NCI-H187 (cell line): Measurements from ENCODE around the gene AGTR1.
"Not testable (repeated sequence)": the region's sequence is repeated elsewhere in the genome, so short reads cannot be mapped to it uniquely, and the experiment has no call there.

Source experiments
- DNase-seq, 2 experiments: peaks; one replicate each; lab custom pipeline; 2025; lab: John Stamatoyannopoulos, UW

Gene AGTR1

DNA sequence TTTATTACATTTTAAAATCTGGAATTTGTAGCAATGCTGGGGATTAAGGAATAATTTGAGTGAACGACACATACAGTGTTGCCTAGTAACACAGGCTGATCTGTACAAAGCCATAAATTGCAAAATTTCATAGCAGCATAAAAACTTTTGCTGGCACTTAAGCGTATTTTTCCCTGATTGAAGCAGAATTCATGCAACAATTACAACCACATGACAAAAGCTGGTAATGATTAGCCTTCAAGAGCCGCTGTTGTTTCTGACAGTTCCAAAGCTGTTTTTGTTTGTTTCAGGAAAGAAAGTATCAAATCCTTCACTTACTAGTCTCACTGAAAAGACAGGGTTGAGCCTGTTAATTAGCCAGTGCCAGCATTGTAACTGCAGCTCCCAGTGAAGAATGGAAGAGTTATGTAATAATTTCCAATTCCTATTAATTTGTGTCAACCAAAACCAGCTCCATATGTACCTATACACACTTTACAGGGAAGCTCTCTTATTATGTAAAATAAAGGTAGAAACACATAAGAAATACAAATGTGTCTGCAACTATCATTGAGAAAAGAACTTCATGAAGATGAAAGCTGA lies 60.7 kb downstream of the AGTR1 start:
- no peak for DNase-seq

- DNase-seq, result no peak
Measured at GRCh38 chr3:148759430-148759829, 61.7 kb downstream of the AGTR1 start.

- no peak for DNase-seq
Measured at GRCh38 chr3:148763156-148763680, 65.5 kb downstream of the AGTR1 start.

- DNase-seq, result no peak
Measured at GRCh38 chr3:148763986-148764935, 66.6 kb downstream of the AGTR1 start.

DNA sequence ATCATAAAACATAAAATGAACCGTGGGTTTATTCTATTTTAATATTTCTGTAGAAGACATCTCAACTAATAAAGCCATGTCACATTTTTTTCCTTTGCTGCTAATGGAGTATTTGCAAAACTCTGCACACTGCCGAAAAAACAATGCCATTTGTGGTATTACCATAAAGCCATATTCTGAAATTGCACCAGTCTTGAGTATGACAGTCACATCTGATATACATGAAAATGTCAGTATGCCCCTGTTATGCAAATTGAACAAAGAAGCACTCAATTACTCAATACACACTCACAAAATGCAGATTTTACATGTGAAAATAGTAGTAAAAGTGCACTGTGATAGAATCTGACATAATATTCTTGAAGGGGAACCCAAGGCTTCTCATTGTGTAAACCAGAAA lies 74.7 kb downstream of the AGTR1 start:
- DNase-seq, result no peak

- DNase-seq, result no peak
Measured at GRCh38 chr3:148772835-148773234, 75.1 kb downstream of the AGTR1 start.

GRCh38 chr3:148773805-148774204 lies 76.1 kb downstream of the AGTR1 start:
- DNase-seq, result no peak

GRCh38 chr3:148778926-148779325 lies 81.2 kb downstream of the AGTR1 start:
- no peak for DNase-seq

- DNase-seq, result not testable (repeated sequence)
Measured at GRCh38 chr3:148785026-148785425, 87.3 kb downstream of the AGTR1 start.

- DNase-seq, result not testable (repeated sequence)
Measured at GRCh38 chr3:148786159-148786558, 88.5 kb downstream of the AGTR1 start.

- DNase-seq, result no peak
Measured at GRCh38 chr3:148789146-148789545, 91.4 kb downstream of the AGTR1 start.

- no peak for DNase-seq
Measured at GRCh38 chr3:148789906-148790305, 92.2 kb downstream of the AGTR1 start.

DNA sequence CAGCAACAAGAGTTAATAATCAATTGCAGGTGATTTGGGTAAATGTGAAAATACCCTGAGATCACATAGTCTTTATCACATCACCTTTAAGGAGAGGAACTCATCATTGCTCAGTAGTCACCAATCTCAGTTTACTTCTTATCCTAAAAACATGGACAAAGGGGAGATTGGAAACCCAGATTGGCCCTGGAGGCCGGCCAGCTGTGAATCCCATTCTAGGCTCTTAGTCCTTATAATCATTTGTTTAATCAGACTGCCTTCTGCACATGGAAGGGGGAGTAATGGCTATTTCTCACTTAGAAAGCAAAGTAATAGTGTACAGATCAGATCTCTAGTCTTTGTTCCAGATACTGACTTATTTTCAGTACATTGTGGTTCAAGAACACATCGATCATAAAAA lies 92.7 kb downstream of the AGTR1 start:
- DNase-seq, result no peak

DNA sequence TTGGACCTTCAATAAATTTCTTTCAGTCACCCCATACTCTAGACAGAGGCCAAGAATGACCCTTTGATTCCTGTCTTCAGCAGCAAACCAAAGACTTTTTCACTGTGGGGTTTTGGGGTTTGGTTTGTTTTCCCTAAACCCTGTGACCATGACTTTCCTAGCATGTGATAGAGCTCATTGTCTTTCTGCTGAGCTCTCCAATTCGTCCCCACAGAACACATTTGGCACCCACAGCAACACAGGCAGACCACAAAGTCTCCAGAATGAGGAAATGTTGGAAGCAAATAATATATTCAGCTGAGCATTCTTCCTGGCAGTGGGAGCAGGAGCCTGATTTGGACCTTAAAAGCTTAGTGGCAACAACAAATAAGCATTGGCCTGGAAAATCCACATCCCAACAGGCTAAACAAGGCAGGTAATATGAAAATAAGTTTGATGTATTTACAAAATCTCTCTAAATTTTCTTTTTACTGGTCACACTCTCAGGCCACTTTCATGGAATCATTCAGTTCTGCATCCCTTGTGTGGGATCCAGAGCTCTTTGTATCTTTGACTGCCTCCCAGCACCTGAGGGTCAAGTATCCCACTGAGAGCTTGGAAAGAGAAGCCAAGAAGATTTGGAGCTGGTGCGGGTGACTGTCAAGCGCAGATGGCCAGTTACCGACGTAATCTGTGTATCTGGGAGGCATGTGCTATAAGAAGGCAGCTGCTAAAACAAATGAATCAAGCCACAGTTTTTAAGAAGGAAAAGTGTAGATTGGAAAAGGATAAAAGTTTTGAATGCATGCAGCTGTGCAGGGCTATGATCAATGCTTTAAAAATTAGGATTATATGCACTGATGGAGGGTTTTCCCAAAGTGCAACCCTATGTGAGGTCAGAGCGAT lies 93.4 kb downstream of the AGTR1 start:
- DNase-seq, result no peak

GRCh38 chr3:148791920-148792319 lies 94.2 kb downstream of the AGTR1 start:
- DNase-seq, result no peak

DNA sequence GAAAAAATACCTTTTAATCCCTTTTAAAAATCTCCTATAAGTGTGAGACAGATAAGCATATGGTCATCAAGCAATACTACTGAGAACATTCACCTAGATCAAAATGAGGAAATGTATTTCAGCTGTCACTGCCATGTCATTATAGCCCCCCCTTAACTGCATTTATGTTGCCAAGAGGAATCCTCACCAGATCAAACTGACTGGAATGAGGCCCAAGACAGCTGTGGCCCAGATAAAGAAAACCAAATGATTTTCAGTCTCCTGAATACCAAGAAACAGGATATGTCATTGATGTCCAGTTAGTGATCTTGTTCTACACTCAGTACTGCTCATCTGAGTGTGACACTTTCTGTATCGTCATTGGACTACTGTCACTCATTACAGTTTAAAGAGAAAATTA lies 94.8 kb downstream of the AGTR1 start:
- DNase-seq, result no peak
